Breast epithelium (tissue), 3 donors: ENCODE data around the gene F12.

Source experiments
- CTCF ChIP-seq, 3 donors: fragments of 450-650 bp; IDR thresholded peaks; one replicate each; pipeline ENCODE4 v1.5.1; 2016 to 2017; ENCODE audit warnings: antibody characterized with exemption in 3 of 3, mild to moderate bottlenecking in 3 of 3, moderate library complexity in 3 of 3
- POLR2AphosphoS5 ChIP-seq, 3 donors: sonication (generic); formaldehyde crosslinking; IDR thresholded peaks; one replicate each; pipeline ENCODE4 v1.6.1; 2017; ENCODE audit warnings: antibody characterized with exemption in 3 of 3

DNA sequence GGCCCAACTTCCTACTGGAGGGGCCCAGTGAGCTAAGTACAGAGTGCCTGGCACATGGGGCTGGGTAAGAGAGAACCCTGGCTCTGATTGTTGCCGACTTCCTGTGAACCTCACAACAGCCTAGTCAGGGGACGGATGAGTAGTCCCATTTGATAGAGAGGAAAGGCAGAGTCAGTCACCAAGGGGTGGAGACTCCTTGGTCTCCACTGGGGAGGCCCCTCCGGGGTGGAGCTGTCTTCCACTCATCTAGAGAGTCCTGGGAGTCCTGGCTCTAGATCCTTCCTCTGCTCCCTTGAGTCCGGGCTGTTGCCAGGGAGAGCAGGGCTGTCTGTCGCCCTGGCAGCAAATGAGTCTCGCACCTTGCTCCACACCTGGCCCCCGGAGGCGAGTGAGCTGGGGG, 25.1 kb upstream of the F12 start:
- TF ChIP-seq POLR2AphosphoS5 (IDR thresholded peaks at IDR 0.05) (no peak), CTCF (IDR thresholded peaks at IDR 0.05) (no peak)
